Astrocyte (in vitro differentiated cells and primary cell): ENCODE data around the gene PEX16.

Experiments
- CTCF ChIP-seq: IDR thresholded peaks from 2 replicates; pipeline ENCODE4 v1.5.1; 2011; ENCODE audit warnings: low read depth, mild to moderate bottlenecking, inconsistent platforms, low read length, moderate library complexity; ENCODE audit not compliant: insufficient read depth
- EZH2 ChIP-seq: IDR thresholded peaks from 2 replicates; pipeline ENCODE4 v1.6.1; 2012; ENCODE audit warnings: mild to moderate bottlenecking, low read length, inconsistent platforms; ENCODE audit not compliant: insufficient read depth

- TF ChIP-seq CTCF: no peak
- TF ChIP-seq EZH2: no peak
Observed at GRCh38 chr11:45919806-45920530, 2.3 kb upstream of the PEX16 start.
